Stimulated activated CD4-positive, alpha-beta T cell treated with anti-CD3 and anti-CD28 coated beads, Interleukin-12 subunit alpha, Interleukin-12 subunit beta, amount 100 ng/mL, for 24 hours (primary cell): ENCODE measurements around the gene JAKMIP3.
A peak's percentile ranks its signal among the peaks of the same experiment; 100 is the strongest.

Experiments used
- DNase-seq, 2 experiments: peaks; one replicate each; pipeline ENCODE4 v3.0.0-alpha.2; 2020; ENCODE audit warnings: low read depth in 2 of 2

The JAKMIP3 gene

GRCh38 chr10:132065491-132066105 is at the start of gene JAKMIP3:
Gene JAKMIP3 (plus strand): TSS chr10:132065946. CDS start chr10:132104809, 38,863 bp downstream.
- no peak for DNase-seq

GRCh38 chr10:132016514-132016913 is 49.2 kb upstream of the JAKMIP3 start:
- no peak for DNase-seq

- no peak for DNase-seq
These were observed 47.3 kb upstream of the JAKMIP3 start for GRCh38 chr10:132018446-132018845.

- DNase-seq: no peak
These were observed 46.4 kb upstream of the JAKMIP3 start for GRCh38 chr10:132019366-132019765.

DNA sequence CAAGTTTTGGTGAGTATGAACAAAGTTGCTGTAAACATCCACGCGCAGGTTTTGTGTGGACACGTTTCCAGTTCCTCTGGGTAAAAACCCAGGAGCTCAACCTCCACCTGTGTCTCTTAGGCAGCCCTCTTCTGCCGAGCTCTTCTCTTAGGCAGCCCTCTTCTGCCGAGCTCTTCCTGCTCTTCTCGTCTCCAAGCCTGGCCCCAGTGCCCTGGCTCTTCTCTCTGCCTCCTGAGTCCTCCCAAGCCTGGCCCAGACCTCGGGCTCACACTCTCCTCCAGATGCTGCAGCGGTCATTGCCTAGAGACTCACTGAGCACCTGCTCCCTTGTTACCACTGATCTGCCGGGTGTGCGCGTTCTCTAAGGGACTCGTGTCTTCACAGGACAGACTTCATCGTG is 45.3 kb upstream of the JAKMIP3 start:
- DNase-seq: no peak

DNA sequence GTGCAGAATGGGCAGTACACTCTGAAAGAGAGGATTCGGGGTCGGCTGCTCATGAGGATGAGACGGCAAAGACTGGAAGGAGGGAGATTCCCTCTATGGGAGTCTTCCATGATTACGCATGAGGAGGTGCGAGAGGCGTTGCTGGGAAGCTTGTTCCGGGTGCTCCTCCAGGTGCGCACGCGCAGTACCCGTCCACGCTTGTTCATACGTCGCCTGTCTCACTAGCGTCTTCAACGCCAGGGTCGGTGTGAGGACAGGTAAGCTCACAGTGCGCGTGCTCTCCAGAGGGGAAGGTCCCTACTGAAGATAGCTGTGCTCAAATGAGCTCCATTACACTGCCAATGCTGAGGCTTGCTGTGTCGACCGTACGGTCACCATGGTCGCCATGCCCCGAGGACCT is 44.7 kb upstream of the JAKMIP3 start:
- DNase-seq: no peak

DNA sequence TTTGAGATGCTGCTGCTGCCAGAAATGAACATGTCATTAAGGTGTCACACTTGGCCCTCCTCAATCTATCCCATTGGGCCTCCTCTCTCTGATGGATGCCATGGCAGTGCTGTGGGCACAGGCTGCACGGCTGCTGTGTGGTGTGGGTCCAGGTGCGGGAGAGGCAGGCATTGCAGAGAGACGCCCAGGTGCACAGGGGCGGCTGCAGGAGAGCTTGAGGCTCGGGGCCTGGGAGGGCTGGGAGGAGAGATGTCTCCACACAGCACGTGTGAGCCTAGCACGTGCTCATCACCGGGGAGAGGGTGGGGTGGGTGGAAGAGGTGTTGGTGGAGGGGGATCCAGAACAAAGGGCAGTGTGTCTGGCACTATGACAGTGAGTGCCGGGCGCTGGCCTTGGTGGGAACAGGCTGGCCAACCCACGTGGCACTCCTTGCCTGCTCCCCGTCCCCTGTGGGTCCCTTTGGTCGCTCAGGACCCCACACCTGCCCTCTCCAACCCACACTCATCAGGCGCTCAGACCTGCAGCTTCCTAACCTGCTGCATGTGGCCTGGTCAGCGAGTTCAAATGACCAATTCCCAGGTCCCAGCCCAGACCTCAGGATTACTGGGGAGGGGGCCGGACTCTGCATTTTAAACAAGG is 44.1 kb upstream of the JAKMIP3 start:
- no peak for DNase-seq

DNA sequence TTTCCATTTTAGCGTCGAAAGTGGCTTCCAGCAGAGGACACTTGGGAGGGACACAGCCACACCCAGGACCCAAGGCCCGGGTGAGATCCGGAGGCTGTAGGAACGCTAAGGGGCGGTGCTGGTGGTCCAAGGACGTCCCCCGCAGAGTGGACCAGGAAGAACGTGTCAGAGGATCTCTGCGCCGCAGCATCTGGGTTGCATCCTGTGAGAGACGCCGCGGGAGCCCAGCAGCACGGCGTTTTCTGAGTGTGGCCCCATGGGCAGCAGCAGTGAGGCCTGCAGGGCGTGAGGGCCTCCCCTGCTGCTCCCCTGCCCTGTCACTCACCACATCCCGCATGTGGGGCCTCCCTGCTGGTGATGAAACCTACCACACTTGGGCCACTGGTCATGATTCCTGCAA is 43.5 kb upstream of the JAKMIP3 start:
- DNase-seq: no peak

DNA sequence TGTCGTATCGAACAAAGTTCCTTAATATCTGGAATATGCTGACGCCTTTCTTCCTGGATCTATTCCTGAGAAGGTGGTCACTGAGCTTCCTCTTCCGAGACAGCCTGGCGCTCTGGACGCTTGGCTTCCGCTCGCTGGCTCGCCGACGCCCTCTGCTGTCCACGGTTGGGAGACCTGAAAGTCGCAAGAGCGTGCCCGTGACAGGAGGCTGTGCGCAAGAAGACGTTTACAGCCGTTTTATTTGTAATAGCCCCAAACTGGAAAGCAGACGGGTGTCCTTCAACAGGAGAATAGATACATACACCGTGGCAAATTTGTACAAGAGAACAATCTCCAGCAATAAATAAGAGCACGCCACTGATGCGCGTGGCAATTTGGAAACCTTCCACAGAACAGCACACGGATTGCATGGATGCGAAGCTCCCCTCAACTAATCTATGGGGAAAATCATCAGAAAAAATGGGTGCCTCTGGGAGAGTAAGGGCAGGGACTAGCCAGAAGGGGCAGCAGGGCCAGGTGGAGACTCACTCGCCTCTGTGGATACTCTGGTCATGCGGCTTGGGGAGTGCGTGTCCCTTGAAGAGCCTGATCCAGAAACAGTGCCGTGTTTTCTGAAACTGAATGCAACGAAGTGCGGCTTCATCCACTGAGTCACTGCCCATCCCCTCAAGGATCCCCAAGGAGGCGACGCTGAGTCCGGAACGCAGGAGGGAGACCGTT is 42.5 kb upstream of the JAKMIP3 start:
- peak; percentile 44 to 77 for DNase-seq

DNA sequence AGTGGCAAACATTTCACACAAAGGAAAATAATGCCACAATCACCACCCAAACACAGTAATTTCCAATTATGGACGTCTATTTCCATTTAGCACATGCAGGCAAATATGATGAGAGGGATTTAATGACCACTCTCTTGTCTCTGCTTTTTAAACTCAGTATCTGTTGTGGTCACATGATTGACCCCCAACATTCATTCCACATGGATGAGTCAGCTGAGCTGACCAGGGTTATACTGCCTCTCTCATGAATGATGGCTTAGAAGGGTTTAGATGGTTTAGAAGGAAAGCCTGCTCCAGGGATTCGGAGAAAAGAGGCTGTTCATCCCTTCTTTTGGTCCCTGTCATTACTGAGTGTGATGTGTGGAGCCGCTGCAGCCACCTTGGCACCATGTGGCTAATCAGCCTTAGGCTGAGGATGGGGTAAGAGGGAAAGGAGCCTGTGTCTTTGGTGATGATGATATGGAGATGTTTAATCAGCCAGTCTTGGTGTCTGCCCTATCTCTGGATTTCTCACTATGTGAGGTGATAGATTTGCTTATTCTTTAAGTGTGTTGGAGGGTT is 38.2 kb upstream of the JAKMIP3 start:
- no peak for DNase-seq

DNA sequence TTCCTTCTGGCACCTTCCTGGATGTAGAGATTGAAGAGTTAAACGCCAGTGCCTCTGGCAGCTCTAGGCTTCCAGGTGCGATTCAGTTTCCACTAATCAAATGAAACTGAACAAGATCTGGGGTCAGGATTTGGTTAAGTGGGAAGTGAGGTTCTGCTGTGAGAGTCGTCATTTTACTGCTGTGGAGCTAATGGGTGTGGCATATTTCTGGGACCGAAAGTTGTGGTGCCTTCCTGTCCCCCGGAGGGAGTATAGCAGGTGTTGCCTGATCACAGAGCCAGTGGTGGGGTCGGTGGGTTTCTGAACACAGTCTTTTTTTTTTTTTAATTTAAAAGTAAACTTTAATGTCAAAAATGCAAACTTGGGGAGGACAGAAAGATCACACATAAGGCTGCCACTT is 37.0 kb upstream of the JAKMIP3 start:
- no peak for DNase-seq

DNA sequence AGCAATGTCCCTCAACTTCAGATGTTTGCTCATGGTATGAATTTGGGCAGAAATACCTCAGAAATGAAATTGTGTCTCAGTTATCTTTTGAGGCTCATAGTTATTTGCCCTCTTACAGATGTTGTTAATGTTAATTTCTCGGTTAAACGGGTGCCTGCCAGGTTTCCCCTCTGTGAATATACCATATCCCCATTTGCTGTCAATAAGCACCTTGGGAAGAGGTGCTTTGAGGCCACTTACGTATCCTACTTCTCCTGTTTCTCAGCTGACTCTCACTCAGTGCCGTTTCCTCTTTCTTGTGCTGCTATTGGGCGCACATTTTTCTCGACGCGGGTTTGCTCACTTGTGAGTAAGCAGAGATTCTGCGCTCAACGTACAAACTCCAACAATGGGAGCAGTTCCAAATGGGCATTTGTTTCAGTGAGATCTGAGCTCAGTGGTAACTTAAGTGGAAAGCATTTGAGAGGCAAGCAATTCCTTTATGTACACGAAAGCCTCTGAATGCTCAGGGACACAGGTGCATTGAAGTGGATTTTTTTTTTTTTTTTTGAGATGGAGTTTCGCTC is 34.8 kb upstream of the JAKMIP3 start:
- no peak for DNase-seq

DNA sequence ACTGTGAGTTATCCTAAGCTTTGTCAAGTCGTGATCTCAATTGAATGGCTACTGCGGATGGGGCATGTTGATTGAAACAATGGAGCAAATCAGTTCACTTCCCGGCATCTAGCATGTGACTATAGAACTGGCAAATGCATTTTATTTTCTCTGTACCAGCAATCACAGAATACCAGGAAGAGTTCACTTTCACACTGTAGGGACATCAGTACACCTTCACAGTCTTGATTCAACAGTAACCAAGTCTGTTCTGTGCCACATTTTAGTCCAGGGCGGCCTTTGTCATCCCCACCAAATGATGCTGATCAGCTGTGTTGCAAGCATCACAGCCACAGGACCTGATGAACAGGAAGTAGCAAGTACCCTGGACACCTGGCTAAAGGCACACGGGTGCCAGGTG is 32.1 kb upstream of the JAKMIP3 start:
- no peak for DNase-seq

DNA sequence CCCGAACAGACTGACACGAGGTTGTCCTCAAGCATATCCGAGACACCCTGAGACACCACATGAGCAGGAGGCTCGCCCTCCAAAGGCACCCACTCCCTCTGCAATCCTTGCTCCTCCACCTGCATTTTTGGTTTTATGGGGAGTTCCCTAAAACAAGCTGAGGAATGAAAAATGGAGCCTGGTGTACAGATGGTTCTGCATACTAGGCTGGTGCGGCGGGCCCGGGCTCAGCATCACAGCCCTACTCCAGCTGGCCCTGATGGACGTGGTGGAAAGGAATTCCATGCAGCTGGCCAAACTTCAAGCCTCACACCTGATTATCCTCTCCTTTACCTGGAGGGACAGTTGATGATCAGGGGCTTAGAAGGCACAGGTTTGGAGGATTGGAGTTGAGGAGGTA is 30.3 kb upstream of the JAKMIP3 start:
- DNase-seq: no peak

- DNase-seq: no peak
These were observed 29.4 kb upstream of the JAKMIP3 start for GRCh38 chr10:132036153-132036886.

DNA sequence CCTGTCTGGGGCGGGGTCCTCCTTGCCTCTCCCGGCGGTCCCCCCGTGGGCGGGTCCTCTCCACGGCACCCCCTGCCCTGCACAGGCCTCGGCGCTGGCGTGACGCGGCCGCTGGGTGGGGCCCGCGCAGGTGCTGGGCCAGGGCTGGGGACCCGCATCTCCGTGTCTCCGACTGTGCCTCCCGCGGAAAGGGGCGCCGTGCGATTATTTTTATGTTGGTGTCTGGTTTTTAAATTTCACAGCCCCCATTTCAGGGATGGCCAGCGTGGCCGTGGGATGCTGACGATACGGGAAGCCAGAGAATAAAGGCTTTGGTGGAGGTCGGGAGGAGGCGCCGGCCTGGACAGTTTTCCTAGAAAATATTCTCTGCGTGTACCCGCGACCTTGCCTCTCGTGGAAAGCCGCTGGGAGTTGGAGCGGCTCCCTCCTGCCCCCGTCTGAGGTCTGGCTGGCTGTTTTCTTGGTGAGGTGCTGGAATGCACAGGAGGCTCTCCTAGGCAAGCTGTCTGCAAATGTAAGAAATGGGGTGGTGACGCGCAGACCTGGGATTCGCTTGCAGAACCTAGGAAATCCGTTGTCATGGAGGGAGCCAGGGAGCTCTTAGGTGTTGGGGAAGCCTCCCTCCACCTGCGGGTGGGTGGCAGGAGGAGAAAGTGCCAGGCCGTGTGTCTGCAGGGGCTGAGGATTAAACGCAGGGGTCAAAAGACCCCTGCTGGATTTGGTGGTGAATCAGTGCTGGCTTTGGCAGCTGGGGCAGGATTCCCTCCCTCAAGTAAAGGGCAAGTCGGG is 28.7 kb upstream of the JAKMIP3 start:
- no peak for DNase-seq

- DNase-seq: no peak
These were observed 28.1 kb upstream of the JAKMIP3 start for GRCh38 chr10:132037676-132037975.

DNA sequence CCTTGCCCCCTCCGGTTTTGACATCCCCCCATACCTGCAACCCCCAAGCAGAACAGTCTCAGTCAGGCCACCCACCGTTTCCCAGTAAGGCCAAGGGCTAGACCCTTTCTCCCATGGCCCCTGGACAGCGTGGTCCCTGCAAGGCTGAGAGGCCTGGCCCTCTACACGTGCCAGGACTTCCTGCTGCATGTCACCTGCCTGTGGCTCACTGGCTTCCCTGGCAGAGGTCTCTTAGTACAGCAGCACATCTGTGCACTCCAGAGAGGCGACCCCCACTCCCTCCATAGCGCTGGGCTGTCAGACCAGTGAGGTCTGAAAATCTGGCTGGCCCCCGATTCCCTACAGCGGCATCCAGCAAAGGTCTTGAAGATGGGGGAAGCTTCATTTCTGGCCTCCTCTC is 26.4 kb upstream of the JAKMIP3 start:
- DNase-seq: no peak

DNA sequence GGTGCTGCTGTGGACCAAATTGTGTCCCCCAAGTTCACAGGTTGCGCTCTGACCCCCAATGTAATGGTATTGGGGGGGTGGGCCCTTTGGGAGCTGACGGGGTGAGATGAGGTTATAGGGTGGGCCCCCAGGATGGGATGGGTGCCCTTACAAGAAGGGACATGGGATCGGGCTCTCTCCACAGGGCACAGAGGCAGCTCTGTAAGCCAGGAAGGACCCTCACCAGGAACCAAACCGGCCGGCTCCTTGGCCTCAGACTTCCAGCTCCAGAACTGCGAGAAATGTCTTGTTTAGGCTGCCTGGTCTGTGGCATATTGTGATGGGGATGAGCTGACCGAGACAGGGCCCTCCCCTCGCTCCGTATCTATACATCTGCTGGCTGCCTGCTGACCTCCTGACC is 25.7 kb upstream of the JAKMIP3 start:
- DNase-seq: no peak

- DNase-seq: no peak
These were observed 24.4 kb upstream of the JAKMIP3 start for GRCh38 chr10:132041340-132041739.
